ENCODE results near the gene PCNP. TPM values are rescaled to one million over a fixed set of nuclear protein-coding genes. Genes with fewer than 3 reads are reported as not detected.

Gene PCNP
- total RNA-seq, 2 donors from 2014 or later, result 192 to 214 TPM

GRCh38 chr3:101588616-101589015 is 14.6 kb downstream of the PCNP start:
- Histone ChIP-seq H3K27me3 (ENCODE audit: control insufficient read depth, insufficient read depth, low read length, poor library complexity, severe bottlenecking) (no peaks in the 10 kb centered on the region), H3K9me3 (ENCODE audit: control insufficient read depth, low read length) (no peaks in the 10 kb centered on the region), H3K4me3 (ENCODE audit: low read length) (no peak overlapping the region), H3K9ac (ENCODE audit: extremely low read depth, low read length, poor library complexity, severe bottlenecking) (no peak overlapping the region), H3K27ac (ENCODE audit: low read depth, low read length) (no peak overlapping the region), H3K4me1 (ENCODE audit: control insufficient read depth, insufficient read depth, low read length) (no peaks in the 10 kb centered on the region), H3K36me3 (ENCODE audit: control insufficient read depth, insufficient read depth, low read length) (peaks cover 89% of the 10 kb centered on the region)
- peaks cover 81% of the 10 kb centered on the region for H3K36me3 Mint-ChIP-seq (ENCODE audit: low read depth)
- WGBS, 2 experiments (ENCODE audit: insufficient coverage in 1 of 2, insufficient read length in 1 of 2), result 87% methylated on average over 1 of the region's 1 CpG; no CpG with 5 or more reads in 1 of the 2 experiments
- DNase-seq, result no peak
- H3K27me3 Mint-ChIP-seq (ENCODE audit: insufficient read depth), result no peaks in the 10 kb centered on the region
- no peak for TF ChIP-seq CTCF (conservative IDR thresholded peaks at IDR 0.05)
- no peaks in the 10 kb centered on the region for H3K4me1 Mint-ChIP-seq
- no peak overlapping the region for H3K4me3 Mint-ChIP-seq
- no peak overlapping the region for H3K27ac Mint-ChIP-seq
- H3K9me3 Mint-ChIP-seq, result no peaks in the 10 kb centered on the region

GRCh38 chr3:101591071-101591470 is 17.1 kb downstream of the PCNP start:
- Histone ChIP-seq H3K9ac (ENCODE audit: extremely low read depth, low read length, poor library complexity, severe bottlenecking) (no peak overlapping the region), H3K9me3 (ENCODE audit: control insufficient read depth, low read length) (no peaks in the 10 kb centered on the region), H3K27ac (ENCODE audit: low read depth, low read length) (no peak overlapping the region), H3K36me3 (ENCODE audit: control insufficient read depth, insufficient read depth, low read length) (peaks cover 91% of the 10 kb centered on the region), H3K4me1 (ENCODE audit: control insufficient read depth, insufficient read depth, low read length) (no peaks in the 10 kb centered on the region), H3K27me3 (ENCODE audit: control insufficient read depth, insufficient read depth, low read length, poor library complexity, severe bottlenecking) (no peaks in the 10 kb centered on the region), H3K4me3 (ENCODE audit: low read length) (no peak overlapping the region)
- Mint-ChIP-seq H3K9me3 (no peaks in the 10 kb centered on the region), H3K36me3 (ENCODE audit: low read depth) (peaks cover 81% of the 10 kb centered on the region), H3K4me1 (no peaks in the 10 kb centered on the region), H3K27me3 (ENCODE audit: insufficient read depth) (no peaks in the 10 kb centered on the region), H3K4me3 (no peak overlapping the region), H3K27ac (no peak overlapping the region)
- TF ChIP-seq CTCF (conservative IDR thresholded peaks at IDR 0.05), result no peak
- no peak for DNase-seq
- 98% methylated on average over 2 of the region's 3 CpGs; no CpG with 5 or more reads in 1 of the 2 experiments for WGBS, 2 experiments (ENCODE audit: insufficient coverage in 1 of 2, insufficient read length in 1 of 2)

- no peaks in the 10 kb centered on the region for H3K27me3 Mint-ChIP-seq (ENCODE audit: insufficient read depth)
- no peak overlapping the region for H3K4me3 Mint-ChIP-seq
- no peak overlapping the region for H3K9ac ChIP-seq (ENCODE audit: extremely low read depth, low read length, poor library complexity, severe bottlenecking)
- H3K4me3 ChIP-seq (ENCODE audit: low read length), result no peak overlapping the region
- peaks cover 22% of the 10 kb centered on the region for H3K9me3 Mint-ChIP-seq
- H3K4me1 Mint-ChIP-seq, result peaks cover 5% of the 10 kb centered on the region
- H3K27ac ChIP-seq (ENCODE audit: low read depth, low read length), result no peak overlapping the region
- peaks cover 8% of the 10 kb centered on the region for H3K9me3 ChIP-seq (ENCODE audit: control insufficient read depth, low read length)
- peaks cover 15% of the 10 kb centered on the region for H3K36me3 Mint-ChIP-seq (ENCODE audit: low read depth)
- H3K27me3 ChIP-seq (ENCODE audit: control insufficient read depth, insufficient read depth, low read length, poor library complexity, severe bottlenecking), result no peaks in the 10 kb centered on the region
- DNase-seq, result no peak
- no peaks in the 10 kb centered on the region for H3K4me1 ChIP-seq (ENCODE audit: control insufficient read depth, insufficient read depth, low read length)
- TF ChIP-seq CTCF (conservative IDR thresholded peaks at IDR 0.05), result no peak
- no peak overlapping the region for H3K27ac Mint-ChIP-seq
- H3K36me3 ChIP-seq (ENCODE audit: control insufficient read depth, insufficient read depth, low read length), result peaks cover 14% of the 10 kb centered on the region
- WGBS, 2 experiments (ENCODE audit: insufficient coverage in 1 of 2, insufficient read length in 1 of 2), result 92 to 100% methylated on average over 1 to 3 of the region's 3 CpGs
Observed at GRCh38 chr3:101602731-101603130, 28.8 kb downstream of the PCNP start.
